H1 (cell line): ENCODE data around the gene DAPK3. TPM values are rescaled to one million over a fixed set of nuclear protein-coding genes. Genes with fewer than 3 reads are reported as not detected.

Source experiments
- CTCF ChIA-PET: fragments of 300-600 bp; sonication (Branson Sonifier 250); formaldehyde crosslinking; loops from one replicate; lab custom pipeline; 2021; ENCODE audit not compliant: partially characterized antibody; lab: Charles Lee
- POLR2A ChIA-PET: fragments of 300-600 bp; sonication (Branson Sonifier 250); formaldehyde crosslinking; loops from one replicate; lab custom pipeline; 2021; ENCODE audit warnings: inconsistent platforms; ENCODE audit not compliant: partially characterized antibody; lab: Charles Lee
- DNase-seq, 2 experiments: peaks; one replicate each; pipeline versions ENCODE4 v3.0.0 to v3.0.0-alpha.2; 2010 to 2022; ENCODE audit warnings: low spot score in 2 of 2, low read depth in 1 of 2, mixed read lengths in 1 of 2
- FAIRE-seq: peaks from 2 replicates; lab custom pipeline; 2011; peaks lifted over from hg19 to GRCh38; lab: Jason Lieb, UNC
- H2AFZ ChIP-seq: 2 replicates; pipeline ENCODE4 v1.8.1; 2012; ENCODE audit warnings: low read length, inconsistent platforms
- H2AK5ac ChIP-seq: 2 replicates; pipeline ENCODE4 v1.6.1; 2013; ENCODE audit warnings: low read depth, low read length
- H2BK120ac ChIP-seq: replicated peaks from 2 replicates; pipeline ENCODE3; 2013; ENCODE audit warnings: low read depth, low read length, inconsistent platforms
- H2BK12ac ChIP-seq: 2 replicates; pipeline ENCODE4 v1.6.1; 2013; ENCODE audit warnings: low read depth, low read length
- H2BK15ac ChIP-seq: 2 replicates; pipeline ENCODE4 v1.6.1; 2013; ENCODE audit warnings: low read length
- H2BK20ac ChIP-seq: 2 replicates; pipeline ENCODE4 v1.6.1; 2013; ENCODE audit warnings: low read length
- H2BK5ac ChIP-seq: 2 replicates; pipeline ENCODE4 v1.6.1; 2013; ENCODE audit warnings: low read depth, low read length
- H3K14ac ChIP-seq: 2 replicates; pipeline ENCODE4 v1.6.1; 2013; ENCODE audit warnings: inconsistent platforms; ENCODE audit not compliant: insufficient read length
- H3K18ac ChIP-seq: 2 replicates; pipeline ENCODE4 v1.6.1; 2013; ENCODE audit warnings: low read length; ENCODE audit errors: extremely low read depth
- H3K23ac ChIP-seq: 2 replicates; pipeline ENCODE4 v1.6.1; 2013; ENCODE audit warnings: inconsistent platforms; ENCODE audit not compliant: insufficient read length
- H3K23me2 ChIP-seq: 2 replicates; pipeline ENCODE4 v1.6.1; 2013; ENCODE audit warnings: low read depth, low read length
- H3K27ac ChIP-seq: 2 replicates; pipeline ENCODE4 v1.6.1; 2011; ENCODE audit warnings: low read depth, low read length, inconsistent platforms
- H3K27me3 ChIP-seq, 4 experiments: replicated peaks in 1 of 4; 1 replicate in 1 of 4; 2 replicates in 3 of 4; pipeline versions ENCODE4 v1.6.1 to v1.8.1; 2011 to 2013; ENCODE audit warnings: low read length in 3 of 4, mild to moderate bottlenecking in 3 of 4, inconsistent platforms in 2 of 4, mixed read lengths in 2 of 4, moderate library complexity in 1 of 4; ENCODE audit not compliant: control insufficient read depth in 3 of 4, insufficient read depth in 3 of 4; ENCODE audit errors: extremely low read depth in 1 of 4
- H3K36me3 ChIP-seq, 4 experiments: 2 replicates each; pipeline versions ENCODE4 v1.6.1 to v1.8.1; 2011 to 2013; ENCODE audit warnings: mild to moderate bottlenecking in 4 of 4, low read length in 3 of 4, moderate library complexity in 2 of 4, control low read depth in 1 of 4, inconsistent platforms in 1 of 4; ENCODE audit not compliant: insufficient read depth in 4 of 4, control insufficient read depth in 2 of 4
- H3K4ac ChIP-seq: replicated peaks from 2 replicates; pipeline ENCODE3; 2013; ENCODE audit warnings: low read length, low read depth, mixed read lengths, inconsistent platforms; ENCODE audit not compliant: insufficient read length
- H3K4me1 ChIP-seq, 4 experiments: replicated peaks in 1 of 4; 1 replicate in 1 of 4; 2 replicates in 3 of 4; pipeline versions ENCODE4 v1.6.1 to v1.8.1; 2011 to 2013; ENCODE audit warnings: low read length in 3 of 4, inconsistent platforms in 2 of 4, mixed read lengths in 1 of 4; ENCODE audit not compliant: insufficient read depth in 4 of 4, control insufficient read depth in 3 of 4
- H3K4me2 ChIP-seq, 2 experiments: 2 replicates each; pipeline versions ENCODE4 v1.6.1 to v1.8.1; 2011 to 2013; ENCODE audit warnings: low read depth in 2 of 2, low read length in 2 of 2, control low read depth in 1 of 2, inconsistent platforms in 1 of 2, mild to moderate bottlenecking in 1 of 2; ENCODE audit not compliant: insufficient read depth in 1 of 2
- H3K4me3 ChIP-seq, 4 experiments: fragments of 200-600, 300-600 bp in 1 of 4; sonication (generic), shearing (Covaris generic), sonication (Bioruptor Twin) in 1 of 4; 2 replicates each; pipeline versions ENCODE4 v1.5.1 to v1.8.1; 2011 to 2016; ENCODE audit warnings: low read length in 4 of 4, low read depth in 3 of 4, control low read depth in 2 of 4, inconsistent platforms in 2 of 4, mild to moderate bottlenecking in 2 of 4, mixed read lengths in 1 of 4, moderate library complexity in 1 of 4; ENCODE audit not compliant: insufficient read depth in 2 of 4; ENCODE audit errors: extremely low read depth in 1 of 4
- H3K56ac ChIP-seq: replicated peaks from 2 replicates; pipeline ENCODE3; 2013; ENCODE audit warnings: low read depth, mild to moderate bottlenecking, mixed read lengths, low read length, inconsistent platforms; ENCODE audit not compliant: insufficient read length
- H3K79me1 ChIP-seq: 2 replicates; pipeline ENCODE4 v1.6.1; 2013; ENCODE audit warnings: low read depth, low read length, control low read depth
- H3K79me2 ChIP-seq, 2 experiments: 2 replicates each; pipeline versions ENCODE4 v1.6.1 to v1.8.1; 2012 to 2013; ENCODE audit warnings: low read length in 2 of 2, mild to moderate bottlenecking in 2 of 2, inconsistent platforms in 1 of 2; ENCODE audit not compliant: insufficient read depth in 2 of 2, control insufficient read depth in 1 of 2
- H3K9ac ChIP-seq, 4 experiments: replicated peaks in 1 of 4; 1 replicate in 1 of 4; 2 replicates in 3 of 4; pipeline versions ENCODE4 v1.6.1 to v1.8.1; 2011 to 2013; ENCODE audit warnings: low read depth in 3 of 4, low read length in 3 of 4, control low read depth in 2 of 4, mild to moderate bottlenecking in 2 of 4, moderate library complexity in 2 of 4, inconsistent platforms in 1 of 4; ENCODE audit errors: extremely low read depth in 1 of 4
- H3K9me3 ChIP-seq, 2 experiments: 2 replicates each; pipeline versions ENCODE4 v1.6.1 to v1.8.1; 2012 to 2013; ENCODE audit warnings: mild to moderate bottlenecking in 2 of 2, moderate library complexity in 2 of 2, control low read depth in 1 of 2, inconsistent platforms in 1 of 2, low read depth in 1 of 2, low read length in 1 of 2, mixed read lengths in 1 of 2; ENCODE audit not compliant: insufficient read depth in 2 of 2
- H4K20me1 ChIP-seq, 2 experiments: replicated peaks in 1 of 2; 2 replicates each; pipeline versions ENCODE3 to v1.8.1; 2011 to 2013; ENCODE audit warnings: inconsistent platforms in 2 of 2, low read length in 2 of 2, mild to moderate bottlenecking in 1 of 2; ENCODE audit not compliant: insufficient read depth in 2 of 2, control insufficient read depth in 1 of 2
- H4K5ac ChIP-seq: 2 replicates; pipeline ENCODE4 v1.6.1; 2013; ENCODE audit warnings: low read length, low read depth, mixed read lengths, inconsistent platforms; ENCODE audit not compliant: insufficient read length
- H4K8ac ChIP-seq: 2 replicates; pipeline ENCODE4 v1.8.0; 2013; ENCODE audit warnings: mild to moderate bottlenecking, moderate library complexity, low read length, inconsistent platforms; ENCODE audit not compliant: insufficient read depth; ENCODE audit errors: extremely low read depth
- H4K91ac ChIP-seq: replicated peaks from 2 replicates; pipeline ENCODE3; 2013; ENCODE audit warnings: low read length, mixed read lengths, inconsistent platforms; ENCODE audit not compliant: insufficient read length
- BRCA1 ChIP-seq: IDR thresholded peaks from 2 replicates; pipeline ENCODE4 v1.6.1; 2012; ENCODE audit warnings: low read depth, low read length, improper control_type of control experiment
- MAFK ChIP-seq: IDR thresholded peaks from 2 replicates; pipeline ENCODE4 v1.6.1; 2012; ENCODE audit warnings: low read depth, mild to moderate bottlenecking, improper control_type of control experiment, low read length
- NRF1 ChIP-seq: IDR thresholded peaks from 2 replicates; pipeline ENCODE4 v1.6.1; 2011; ENCODE audit warnings: mild to moderate bottlenecking, low read depth, low read length, improper control_type of control experiment
- RAD21 ChIP-seq, 2 experiments: IDR thresholded peaks in 1 of 2; conservative IDR thresholded peaks in 1 of 2; 2 replicates each; pipeline ENCODE4 v1.6.1; 2011; ENCODE audit warnings: low read depth in 2 of 2, low read length in 2 of 2, improper control_type of control experiment in 1 of 2, inconsistent platforms in 1 of 2, mild to moderate bottlenecking in 1 of 2, moderate library complexity in 1 of 2
- RXRA ChIP-seq: IDR thresholded peaks from 2 replicates; pipeline ENCODE4 v1.6.1; 2011; ENCODE audit warnings: low read depth, mild to moderate bottlenecking, low read length, moderate library complexity; ENCODE audit not compliant: insufficient read depth
- SRF ChIP-seq: IDR thresholded peaks from 2 replicates; pipeline ENCODE4 v1.6.1; 2011; ENCODE audit warnings: mild to moderate bottlenecking, low read depth, low read length, moderate library complexity
- WGBS, 2 experiments: shearing (Covaris generic) in 1 of 2; methylation state at CpG; one replicate each; pipeline versions ENCODE4 v1.1.6 to v1.1.7; 2013 to 2015; ENCODE audit warnings: low lambda C conversion rate in 2 of 2, mixed read lengths in 2 of 2, inconsistent platforms in 1 of 2, low coverage in 1 of 2, missing lambda C conversion rate in 1 of 2; ENCODE audit not compliant: insufficient replicate concordance in 2 of 2, insufficient coverage in 1 of 2, insufficient read length in 1 of 2; ENCODE audit errors: extremely low coverage in 1 of 2, missing lambda C conversion rate in 1 of 2; 5-methylcytosine and 5-hydroxymethylcytosine counted together
- polyA plus RNA-seq, 7 experiments: library from polyadenylated mRNA; depleted of rRNA in 3 of 7; stranded (reverse) in 5 of 7; unstranded in 2 of 7; fragments of >200 nt in 5 of 7; fragments of 200-250 nt in 2 of 7; gene quantifications; 1 replicate in 5 of 7; 2 replicates in 1 of 7; 4 replicates in 1 of 7; pipeline versions ENCODE4 v1.2.1 to v1.2.3, GENCODE V29; 2011 to 2013; ENCODE audit warnings: missing spikeins in 2 of 7, mixed read lengths in 2 of 7
- total RNA-seq: library from RNA; stranded (reverse); fragmentation: NEBNext Ultra II Directional; extraction: Animal tissue kit (Norgen Biotek cat#: 25700); gene quantifications from 2 replicates; pipeline ENCODE4 v1.2.1, GENCODE V29; 2021
- TF ChIP-seq, protein P1 (sequence below): IDR thresholded peaks from 2 replicates; pipeline ENCODE4 v1.6.1; 2012; ENCODE audit warnings: inconsistent platforms

The DAPK3 gene
- total and polyA plus RNA-seq, 2 of the 8 experiments (the other 6 are each of a cell fraction or from before 2014, with no cell fraction given), result 53.2 to 78.1 TPM

DNA sequence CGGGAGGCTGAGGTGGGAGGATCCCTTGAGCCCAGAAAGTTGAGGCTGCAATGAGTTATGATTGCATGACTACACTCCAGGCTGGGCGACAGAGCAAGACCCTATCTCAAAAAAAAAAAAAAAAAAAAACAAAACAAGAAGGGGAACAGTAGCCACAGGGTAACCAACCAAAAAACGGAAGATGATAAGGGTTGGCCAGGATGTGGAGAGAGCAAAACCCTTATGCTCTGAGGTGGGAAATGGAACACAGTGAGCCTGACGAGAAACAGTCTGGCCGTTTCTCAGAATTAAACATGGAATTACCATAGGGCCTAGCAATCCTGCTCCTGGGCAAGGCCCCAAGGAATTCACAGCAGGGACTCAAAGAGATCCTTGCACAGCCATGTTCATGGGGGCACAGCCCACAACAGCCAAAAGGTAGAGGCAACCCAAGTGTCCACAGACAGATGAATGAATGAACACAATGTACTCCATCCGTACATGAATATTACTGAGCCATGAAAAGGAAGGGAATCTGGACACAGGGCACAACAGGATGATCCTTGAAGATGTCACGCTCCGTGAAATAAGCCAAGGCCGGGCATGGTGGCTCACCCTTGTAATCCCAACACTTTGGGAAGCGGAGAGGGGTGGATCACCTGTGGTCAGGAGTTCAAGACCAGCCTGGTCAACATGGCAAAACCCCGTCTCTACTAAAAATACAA is 26.7 kb downstream of the DAPK3 start:
- Histone ChIP-seq H2AFZ (no peak overlapping the region), H3K4me1 (no peaks in the 10 kb centered on the region), H2AK5ac (no peak overlapping the region), H4K91ac (no peak overlapping the region), H4K20me1 (peaks cover 0 to 2% of the 10 kb centered on the region in 2 experiments), H3K23me2 (no peaks in the 10 kb centered on the region), H2BK5ac (no peak overlapping the region), H3K36me3 (peaks cover 2 to 19% (median 10%) of the 10 kb centered on the region in 4 experiments; a peak in 5 of 8 replicates), H2BK12ac (no peak overlapping the region), H2BK15ac (no peak overlapping the region), H2BK120ac (no peak overlapping the region), H2BK20ac (no peak overlapping the region), H3K4ac (no peak overlapping the region), H3K79me2 (no peaks in the 10 kb centered on the region), H3K18ac (no peak overlapping the region), H3K79me1 (no peaks in the 10 kb centered on the region), H3K4me3 (no peak overlapping the region), H3K9ac (no peak overlapping the region), H3K4me2 (no peak overlapping the region), H3K27ac (no peak overlapping the region), H3K56ac (no peak overlapping the region), H3K14ac (no peak overlapping the region), H3K23ac (no peak overlapping the region), H4K8ac (no peak overlapping the region), H4K5ac (no peak overlapping the region), H3K27me3 (no peaks in the 10 kb centered on the region), H3K9me3 (no peaks in the 10 kb centered on the region)
- DNase-seq (no peak), FAIRE-seq (no peak)
- CTCF ChIA-PET, result no interaction called here
- TF ChIP-seq MAFK (no peak), SRF (no peak), RAD21 (IDR thresholded peaks at IDR 0.05 in 1 of 2, conservative IDR thresholded peaks at IDR 0.05 in 1 of 2; ENCODE audit: low read depth in 2 of 2, low read length in 2 of 2) (no peak), NRF1 (no peak), RXRA (no peak), BRCA1 (no peak)
- TF ChIP-seq, protein P1, sequence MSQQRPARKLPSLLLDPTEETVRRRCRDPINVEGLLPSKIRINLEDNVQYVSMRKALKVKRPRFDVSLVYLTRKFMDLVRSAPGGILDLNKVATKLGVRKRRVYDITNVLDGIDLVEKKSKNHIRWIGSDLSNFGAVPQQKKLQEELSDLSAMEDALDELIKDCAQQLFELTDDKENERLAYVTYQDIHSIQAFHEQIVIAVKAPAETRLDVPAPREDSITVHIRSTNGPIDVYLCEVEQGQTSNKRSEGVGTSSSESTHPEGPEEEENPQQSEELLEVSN, result no peak
- POLR2A ChIA-PET, result interaction anchor here (1.8 kb wide), 1 partner anchor 11 kb away, joined by 8 read pairs; no protein-coding TSS in a partner anchor
- WGBS, 2 experiments, result 89% methylated on average over 10 of the region's 11 CpGs; no CpG with 5 or more reads in 1 of the 2 experiments
